Stimulated activated CD8-positive, alpha-beta memory T cell treated with anti-CD3 and anti-CD28 coated beads, Interleukin-12 subunit alpha, Interleukin-12 subunit beta, amount 100 ng/mL, for 24 hours (primary cell): ENCODE data around the gene NKD2.

Experiments
- DNase-seq: peaks from one replicate; pipeline ENCODE4 v3.0.0-alpha.2; 2020; ENCODE audit errors: extremely low read depth

The NKD2 gene

GRCh38 chr5:1041225-1042143 lies 32.9 kb downstream of the NKD2 start:
- DNase-seq = no peak

DNA sequence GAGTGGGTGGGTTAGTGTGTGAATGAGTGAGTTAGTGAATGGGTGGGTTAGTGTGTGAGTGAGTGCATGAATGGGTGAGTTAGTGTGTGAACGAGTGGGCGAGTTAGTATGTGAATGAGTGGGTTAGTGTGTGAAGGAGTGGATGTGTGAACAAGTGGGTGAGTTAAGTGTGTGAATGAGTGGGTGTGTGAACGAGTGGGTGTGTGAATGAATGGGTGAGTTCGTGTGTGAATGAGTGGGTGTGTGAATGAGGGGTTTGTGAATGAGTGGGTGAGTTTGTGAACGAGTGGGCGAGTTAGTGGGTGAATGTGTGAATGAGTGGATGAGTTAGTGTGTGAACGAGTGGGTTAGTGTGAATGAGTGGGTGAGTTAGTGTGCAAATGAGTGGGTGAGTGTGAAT lies 34.0 kb downstream of the NKD2 start:
- no peak for DNase-seq

GRCh38 chr5:1043327-1043726 lies 34.7 kb downstream of the NKD2 start:
- no peak for DNase-seq

DNA sequence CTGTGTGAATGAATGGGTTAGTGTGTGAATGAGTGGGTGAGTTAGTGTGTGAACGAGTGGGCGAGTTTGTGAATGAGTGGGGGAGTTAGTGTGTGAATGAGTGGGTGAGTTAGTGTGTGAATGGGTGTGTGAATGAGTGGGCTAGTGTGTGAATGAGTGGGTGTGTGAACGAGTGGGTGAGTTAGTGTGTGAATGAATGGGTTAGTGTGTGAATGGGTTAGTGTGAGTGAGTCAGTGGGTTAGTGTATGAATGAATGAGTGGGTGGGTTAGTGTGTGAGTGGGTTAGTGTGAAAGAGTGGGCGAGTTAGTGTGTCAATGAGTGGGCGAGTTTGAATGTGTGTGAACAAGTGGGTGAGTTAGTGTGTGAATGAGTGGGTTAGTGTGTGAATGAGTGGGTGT lies 35.5 kb downstream of the NKD2 start:
- no peak for DNase-seq

- no peak for DNase-seq
These were observed 37.5 kb downstream of the NKD2 start for GRCh38 chr5:1045960-1046560.

- no peak for DNase-seq
These were observed 38.8 kb downstream of the NKD2 start for GRCh38 chr5:1047332-1047965.

GRCh38 chr5:1048162-1048721 lies 39.6 kb downstream of the NKD2 start:
- no peak for DNase-seq

- DNase-seq = no peak
These were observed 40.5 kb downstream of the NKD2 start for GRCh38 chr5:1048861-1049838.

GRCh38 chr5:1050423-1051365 lies 42.1 kb downstream of the NKD2 start:
- DNase-seq = no peak

DNA sequence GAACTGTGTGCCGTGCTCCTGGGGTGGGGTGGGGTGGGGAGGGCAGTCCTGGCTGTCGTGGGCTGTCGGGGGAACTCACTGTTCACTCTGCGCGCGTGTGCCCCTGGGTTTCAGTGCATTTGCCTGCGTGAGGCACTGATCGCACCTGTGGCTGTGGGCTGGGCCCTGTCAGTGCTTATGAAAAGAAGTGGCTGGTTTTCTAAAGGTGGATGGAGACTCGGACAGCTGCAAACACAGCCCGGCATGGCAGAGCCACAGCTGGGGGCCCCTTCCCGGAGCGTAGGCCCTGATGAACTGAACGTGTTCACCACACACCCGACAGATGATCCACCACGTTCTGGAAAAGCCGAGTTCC lies 42.7 kb downstream of the NKD2 start:
- no peak for DNase-seq

GRCh38 chr5:1052076-1052475 lies 43.5 kb downstream of the NKD2 start:
- DNase-seq = no peak

DNA sequence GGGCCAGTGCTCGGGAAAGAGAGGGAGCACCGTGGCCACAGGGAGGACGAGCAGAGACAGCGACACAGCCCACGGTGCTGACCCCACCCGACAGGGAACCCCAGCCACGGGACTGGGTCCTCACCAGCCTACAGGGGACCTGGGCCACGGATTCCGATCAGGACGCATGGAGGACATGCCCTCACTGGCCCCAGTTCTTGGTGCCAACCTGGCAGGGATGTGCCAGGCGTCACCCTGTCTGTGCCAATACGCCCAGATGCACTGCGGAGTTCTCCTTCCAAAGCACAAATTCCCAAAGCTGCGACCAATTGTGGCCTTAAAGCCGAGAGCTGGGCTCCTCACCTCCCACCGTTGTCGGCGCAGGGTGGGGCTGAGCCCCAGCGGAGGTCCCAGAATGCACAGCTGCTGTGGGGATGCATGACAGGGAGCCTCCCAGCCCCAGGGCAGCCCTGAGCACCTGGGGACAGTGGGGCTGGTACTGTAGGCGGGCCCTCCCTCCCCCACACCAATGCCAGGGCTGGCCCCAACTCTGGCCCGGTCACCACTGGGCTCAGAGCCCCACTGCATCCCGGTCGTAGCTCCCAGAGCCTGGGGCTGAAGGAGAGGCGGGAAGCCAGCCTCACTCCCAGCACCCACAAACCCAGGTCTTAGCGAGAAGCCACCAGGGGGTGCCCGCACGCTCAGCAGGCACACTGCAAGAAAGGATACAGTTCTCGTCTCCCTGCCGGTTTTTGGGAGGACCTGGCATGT lies 44.2 kb downstream of the NKD2 start:
- DNase-seq = no peak

DNA sequence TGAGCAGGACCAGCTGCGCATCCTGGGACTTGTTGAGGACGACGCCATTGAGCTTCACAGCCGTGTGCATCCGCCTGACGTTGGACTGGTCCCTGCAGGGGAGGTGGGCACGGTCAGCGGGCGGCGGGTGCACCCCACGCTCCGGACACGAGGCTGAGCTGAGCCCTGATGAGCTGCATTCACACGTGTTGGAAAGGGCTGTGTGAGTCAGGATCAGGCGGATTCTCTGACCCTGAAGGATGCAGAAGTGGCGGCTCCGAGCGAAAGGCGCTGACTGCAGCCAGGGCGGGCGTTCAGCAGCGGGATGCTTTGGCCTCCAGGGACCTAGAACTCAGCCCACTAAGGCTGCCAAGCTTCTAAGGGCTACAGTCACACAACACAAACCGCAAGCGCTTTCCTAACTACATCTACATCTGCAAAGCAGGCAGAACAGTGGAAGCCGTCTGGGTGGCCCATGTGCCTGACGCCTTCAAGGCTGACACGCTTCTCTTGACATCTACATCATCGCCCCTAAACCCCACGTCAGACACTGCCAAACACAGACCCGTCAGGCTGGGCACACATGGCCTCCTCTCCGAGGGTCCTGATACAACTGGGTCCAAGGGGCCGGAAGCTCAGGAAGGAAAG lies 44.9 kb downstream of the NKD2 start:
- no peak for DNase-seq

- DNase-seq = no peak
These were observed 45.6 kb downstream of the NKD2 start for GRCh38 chr5:1054018-1054798.

DNA sequence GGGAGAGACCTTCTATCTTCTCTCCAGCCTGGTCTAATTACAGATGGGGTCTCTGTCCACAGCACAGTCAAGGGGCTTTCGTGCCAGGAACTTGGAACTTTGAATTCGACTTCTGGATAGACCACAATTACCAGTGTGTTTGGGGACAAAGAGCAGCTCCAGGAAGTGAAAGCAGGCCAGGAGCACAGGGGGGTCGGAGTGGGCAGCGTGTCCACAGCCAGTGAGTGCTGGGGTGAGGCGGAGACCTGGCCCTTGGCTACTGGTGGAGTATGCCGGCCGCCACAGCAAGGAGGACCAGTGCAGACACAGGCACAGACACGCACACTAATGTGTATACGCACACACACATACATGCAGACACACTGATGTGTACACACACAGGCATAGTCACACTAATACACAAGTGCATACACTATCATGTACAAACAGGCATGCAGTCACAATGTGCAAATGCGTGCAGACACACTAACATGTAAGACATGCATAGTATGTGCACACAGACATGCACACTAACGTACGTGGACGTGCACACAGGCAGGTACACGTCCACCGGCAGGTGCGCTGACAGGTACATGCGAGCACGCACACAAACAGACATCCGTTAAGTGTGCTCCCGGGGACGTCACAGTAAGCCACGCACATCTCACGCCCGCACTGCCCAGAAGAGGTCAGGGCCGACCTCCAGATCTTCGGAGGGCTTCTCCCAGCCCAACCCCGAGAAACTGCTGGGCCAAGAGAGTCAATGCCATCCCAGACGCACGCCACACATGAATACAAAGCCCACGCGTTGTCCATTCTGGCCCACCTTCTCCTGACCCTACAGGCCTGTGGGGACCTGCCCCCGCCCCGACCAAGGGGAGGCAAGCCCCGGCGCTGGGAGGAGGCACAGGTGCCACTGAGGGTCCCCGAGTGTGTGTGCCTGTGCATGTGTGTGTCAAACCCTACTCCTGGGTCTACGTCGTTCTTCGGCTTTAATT lies 46.5 kb downstream of the NKD2 start:
- DNase-seq = no peak

GRCh38 chr5:1055896-1056610 lies 47.5 kb downstream of the NKD2 start:
- DNase-seq = no peak
